Activated T-cell treated with anti-CD3 and anti-CD28 coated beads, Interleukin-2, amount 50 U/mL, for 4 hours (primary cell): ENCODE measurements around the gene SLC12A4. TPM values are rescaled to one million over a fixed set of nuclear protein-coding genes. Genes with fewer than 3 reads are reported as not detected.
"Not testable (repeated sequence)": the region's sequence is repeated elsewhere in the genome, so short reads cannot be mapped to it uniquely, and the experiment has no call there.

ENCODE experiments used
- ATAC-seq, 2 donors: fragments of 200-7000 bp; cut with Tn5 transposase; one replicate each; pipeline ENCODE4 v1.10.0; 2021
- DNase-seq: peaks from one replicate; pipeline ENCODE4 v3.0.0-alpha.2; 2020
- H3K27me3 Mint-ChIP-seq: one replicate; pipeline ENCODE4 v1.8.0; 2021; ENCODE audit warnings: low read depth, mixed read lengths
- H3K36me3 Mint-ChIP-seq: one replicate; pipeline ENCODE4 v1.8.0; 2022; ENCODE audit warnings: mixed read lengths; ENCODE audit not compliant: insufficient read depth
- H3K4me1 Mint-ChIP-seq: one replicate; pipeline ENCODE4 v1.8.0; 2021; ENCODE audit warnings: low read depth, mixed read lengths
- H3K4me3 Mint-ChIP-seq: one replicate; pipeline ENCODE4 v1.8.0; 2021; ENCODE audit warnings: mild to moderate bottlenecking, moderate library complexity, mixed read lengths
- H3K9me3 Mint-ChIP-seq: one replicate; pipeline ENCODE4 v1.8.0; 2021; ENCODE audit warnings: mixed read lengths
- total RNA-seq, 3 donors: library from RNA; stranded (reverse); gene quantifications; one replicate each; pipeline ENCODE4 v1.2.1, GENCODE V29; 2021

SLC12A4 gene
- 10 to 100 TPM; 18.5 to 20.5 (median 19.6) TPM for total RNA-seq

GRCh38 chr16:67968400-67969253 is at the start of gene SLC12A4:
Gene SLC12A4, minus strand, starts transcription at chr16:67968637. Its CDS starts 84 bp downstream, at chr16:67968553.
- Mint-ChIP-seq H3K36me3 (no peaks in the 10 kb centered on the region), H3K27me3 (no peaks in the 10 kb centered on the region), H3K4me3 (peak within 1 kb of the TSS; percentile 97), H3K4me1 (peaks cover 20% of the 10 kb centered on the region), H3K9me3 (no peaks in the 10 kb centered on the region)
- DNase-seq, result peak; percentile 75
- peak; percentile 88 to 89 for ATAC-seq

DNA sequence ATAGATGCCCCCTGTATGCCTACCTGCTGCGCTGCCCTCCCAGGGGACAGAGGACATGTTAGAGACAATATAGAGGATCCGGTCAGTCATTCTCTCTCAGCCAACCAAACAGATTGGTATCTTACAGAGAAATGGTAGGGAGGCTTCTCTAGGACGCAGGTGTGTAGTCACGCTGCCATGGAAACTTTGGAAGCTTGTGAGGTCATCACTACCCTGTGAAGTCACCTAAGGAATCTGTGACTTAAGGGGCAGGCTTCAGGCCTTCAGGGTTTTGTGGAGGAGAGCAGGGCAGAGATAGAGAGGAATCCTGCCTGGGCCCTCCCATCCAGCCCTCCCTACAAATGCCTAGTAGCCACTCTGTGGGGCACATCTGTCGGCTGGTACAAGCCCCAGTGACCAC is 47.2 kb upstream of the SLC12A4 start, which contains the start of gene DPEP2NB:
DPEP2NB (minus strand) TSS at position 231 of the 400 bp plus-strand sequence; CDS start at position 90, 141 bp downstream.
- Mint-ChIP-seq H3K9me3 (no peaks in the 10 kb centered on the region), H3K4me1 (peaks cover 7% of the 10 kb centered on the region), H3K27me3 (no peaks in the 10 kb centered on the region), H3K4me3 (no peak within 1 kb of the TSS), H3K36me3 (no peaks in the 10 kb centered on the region)
- DNase-seq, result no peak
- no peak for ATAC-seq

- Mint-ChIP-seq H3K4me1 (peaks cover 7% of the 10 kb centered on the region), H3K4me3 (no peak overlapping the region), H3K27me3 (no peaks in the 10 kb centered on the region), H3K36me3 (no peaks in the 10 kb centered on the region), H3K9me3 (no peaks in the 10 kb centered on the region)
- DNase-seq, result no peak
- peak in 1 of 2 donors; percentile 48 for ATAC-seq
These were observed 45.0 kb upstream of the SLC12A4 start for GRCh38 chr16:68013440-68013839.

- not testable (repeated sequence) for H3K27me3 Mint-ChIP-seq, H3K4me3 Mint-ChIP-seq, H3K36me3 Mint-ChIP-seq, H3K9me3 Mint-ChIP-seq, ATAC-seq, DNase-seq
- peaks cover 26% of the 10 kb centered on the region for H3K4me1 Mint-ChIP-seq
These were observed 41.4 kb upstream of the SLC12A4 start for GRCh38 chr16:68009872-68010271.

GRCh38 chr16:68009157-68009735 is 40.8 kb upstream of the SLC12A4 start:
- H3K9me3 Mint-ChIP-seq, result no peaks in the 10 kb centered on the region
- no peak for DNase-seq
- H3K4me1 Mint-ChIP-seq, result peaks cover 31% of the 10 kb centered on the region
- no peaks in the 10 kb centered on the region for H3K27me3 Mint-ChIP-seq
- ATAC-seq, result no peak
- no peaks in the 10 kb centered on the region for H3K36me3 Mint-ChIP-seq
- no peak overlapping the region for H3K4me3 Mint-ChIP-seq

GRCh38 chr16:68005786-68006286 is 37.4 kb upstream of the SLC12A4 start:
- H3K4me3 Mint-ChIP-seq, result peak overlapping the region; percentile 37
- ATAC-seq, result peak; percentile 62 to 86
- H3K9me3 Mint-ChIP-seq, result no peaks in the 10 kb centered on the region
- H3K27me3 Mint-ChIP-seq, result no peaks in the 10 kb centered on the region
- H3K36me3 Mint-ChIP-seq, result no peaks in the 10 kb centered on the region
- DNase-seq, result peak; percentile 22
- peaks cover 33% of the 10 kb centered on the region for H3K4me1 Mint-ChIP-seq

DNA sequence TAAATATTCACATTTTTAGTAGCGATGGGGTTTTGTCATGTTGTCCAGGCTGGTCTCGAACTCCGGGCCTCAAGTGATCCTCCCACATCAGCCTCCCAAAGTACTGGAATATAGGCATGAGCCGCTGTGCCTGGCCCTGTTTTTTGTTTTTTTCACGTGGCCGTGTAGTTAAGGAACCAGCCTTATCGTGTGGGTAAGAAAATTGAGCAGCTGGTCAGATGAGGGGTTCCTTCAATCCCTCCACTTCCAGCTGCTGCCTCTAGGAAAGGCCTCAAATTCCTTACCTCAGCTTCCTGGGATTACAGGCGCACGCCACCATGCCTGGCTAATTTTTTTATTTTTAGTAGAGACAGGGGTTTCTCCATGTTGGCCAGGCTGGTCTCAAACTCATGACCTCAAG is 36.8 kb upstream of the SLC12A4 start:
- Mint-ChIP-seq H3K27me3 (no peaks in the 10 kb centered on the region), H3K9me3 (no peaks in the 10 kb centered on the region), H3K4me3 (no peak overlapping the region), H3K4me1 (peaks cover 40% of the 10 kb centered on the region), H3K36me3 (no peaks in the 10 kb centered on the region)
- ATAC-seq (no peak), DNase-seq (no peak)

DNA sequence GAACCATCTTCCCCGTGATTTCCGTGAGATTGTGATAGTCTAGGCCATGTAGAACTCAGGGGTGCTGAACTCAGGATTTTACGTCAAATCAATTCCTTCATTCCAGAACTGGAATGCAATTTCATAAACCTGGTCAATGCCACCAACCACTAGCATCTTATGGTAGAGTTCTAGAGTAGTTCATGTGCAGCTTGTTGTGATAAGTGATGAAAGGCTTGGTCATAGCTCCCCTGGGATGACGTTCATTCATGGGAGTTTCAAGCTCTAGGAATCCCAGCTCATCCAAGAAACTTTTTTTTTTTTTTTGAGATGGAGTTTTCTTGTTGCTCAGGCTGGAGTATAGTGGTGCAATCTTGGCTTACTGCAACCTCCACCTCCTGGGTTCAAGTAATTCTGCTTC is 34.6 kb upstream of the SLC12A4 start:
- DNase-seq, result no peak
- Mint-ChIP-seq H3K36me3 (no peaks in the 10 kb centered on the region), H3K4me1 (peaks cover 56% of the 10 kb centered on the region), H3K9me3 (no peaks in the 10 kb centered on the region), H3K27me3 (no peaks in the 10 kb centered on the region), H3K4me3 (no peak overlapping the region)
- ATAC-seq, result no peak

DNA sequence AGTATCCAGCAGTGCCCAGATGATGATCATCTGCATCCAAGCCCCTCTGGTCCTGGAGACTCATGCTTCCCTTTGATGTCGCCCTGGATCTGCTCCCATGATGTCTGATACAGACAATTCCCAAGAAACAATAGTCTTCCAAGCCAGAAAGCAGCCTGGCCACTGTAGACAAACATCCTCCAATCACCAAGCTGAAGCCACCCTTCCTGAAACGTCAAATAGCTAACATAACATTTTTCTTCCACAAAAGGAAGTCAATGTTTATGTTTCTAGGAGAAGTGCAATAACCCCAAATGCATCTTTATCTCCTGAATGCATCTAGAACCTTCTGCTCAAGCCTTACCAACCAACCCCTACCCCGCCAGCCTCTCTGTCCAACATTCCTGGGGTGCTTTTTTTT is 32.0 kb upstream of the SLC12A4 start:
- no peak for ATAC-seq
- H3K9me3 Mint-ChIP-seq, result no peaks in the 10 kb centered on the region
- H3K27me3 Mint-ChIP-seq, result no peaks in the 10 kb centered on the region
- H3K4me3 Mint-ChIP-seq, result peak overlapping the region; percentile 76
- peaks cover 60% of the 10 kb centered on the region for H3K4me1 Mint-ChIP-seq
- DNase-seq, result no peak
- H3K36me3 Mint-ChIP-seq, result no peaks in the 10 kb centered on the region

- peak; percentile 25 to 41 for ATAC-seq
- no peaks in the 10 kb centered on the region for H3K27me3 Mint-ChIP-seq
- H3K36me3 Mint-ChIP-seq, result no peaks in the 10 kb centered on the region
- peak overlapping the region; percentile 76 for H3K4me3 Mint-ChIP-seq
- peaks cover 60% of the 10 kb centered on the region for H3K4me1 Mint-ChIP-seq
- H3K9me3 Mint-ChIP-seq, result no peaks in the 10 kb centered on the region
- no peak for DNase-seq
These were observed 31.5 kb upstream of the SLC12A4 start for GRCh38 chr16:67999985-68000384.

GRCh38 chr16:67998779-67999688 is 30.6 kb upstream of the SLC12A4 start, which contains the start of gene DPEP2:
Gene DPEP2, minus strand, starts transcription at chr16:67999484. Its CDS starts 6,272 bp downstream, at chr16:67993212.
- DNase-seq, H3K9me3 Mint-ChIP-seq, H3K27me3 Mint-ChIP-seq, H3K36me3 Mint-ChIP-seq: not testable (repeated sequence)
- H3K4me1 Mint-ChIP-seq, result peaks cover 59% of the 10 kb centered on the region
- ATAC-seq, result peak; percentile 91 to 93
- H3K4me3 Mint-ChIP-seq, result peak within 1 kb of the TSS; percentile 76

GRCh38 chr16:67998231-67998778 is 29.9 kb upstream of the SLC12A4 start:
- peaks cover 66% of the 10 kb centered on the region for H3K4me1 Mint-ChIP-seq
- not testable (repeated sequence) for H3K9me3 Mint-ChIP-seq, DNase-seq, H3K36me3 Mint-ChIP-seq, ATAC-seq, H3K27me3 Mint-ChIP-seq, H3K4me3 Mint-ChIP-seq

DNA sequence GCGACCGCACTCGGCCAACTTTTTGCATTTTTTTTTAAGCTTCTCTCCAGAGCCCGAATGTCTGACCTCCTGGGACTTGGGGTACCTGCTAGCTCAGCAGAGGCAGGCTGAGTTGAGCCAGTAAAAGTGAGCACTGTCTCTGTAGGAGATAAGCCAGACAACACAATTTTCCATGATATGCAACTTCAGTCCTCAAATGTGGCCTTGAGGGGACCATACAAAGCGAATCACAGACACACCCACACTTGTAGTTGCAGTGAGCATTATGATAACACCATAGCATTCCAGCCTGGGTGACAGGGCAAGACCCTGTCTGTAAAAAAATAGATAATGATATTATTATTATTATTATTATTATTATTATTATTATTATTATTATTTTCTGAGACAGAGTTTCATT is 28.2 kb upstream of the SLC12A4 start:
- DNase-seq (no peak), ATAC-seq (no peak)
- no peaks in the 10 kb centered on the region for H3K9me3 Mint-ChIP-seq
- no peaks in the 10 kb centered on the region for H3K36me3 Mint-ChIP-seq
- H3K4me1 Mint-ChIP-seq, result peaks cover 73% of the 10 kb centered on the region
- no peaks in the 10 kb centered on the region for H3K27me3 Mint-ChIP-seq
- no peak overlapping the region for H3K4me3 Mint-ChIP-seq

DNA sequence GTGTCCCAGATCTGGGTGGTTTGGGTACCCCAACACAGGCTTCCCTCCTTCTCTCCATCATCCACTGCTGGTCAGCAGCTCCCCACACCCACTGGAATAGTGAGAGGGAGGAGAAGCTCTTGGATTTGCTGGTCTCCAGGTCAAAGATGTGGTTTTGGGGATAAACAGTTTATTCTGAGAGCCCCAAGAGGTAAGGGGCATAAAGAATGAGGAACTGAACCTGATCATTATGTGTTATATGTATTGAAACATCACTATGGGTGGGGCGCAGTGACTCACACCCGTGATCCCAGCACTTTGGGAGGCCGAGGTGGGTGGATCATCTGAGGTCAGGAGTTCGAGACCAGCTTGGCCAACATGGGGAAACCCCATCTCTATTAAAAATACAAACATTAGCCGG is 27.0 kb upstream of the SLC12A4 start:
- Mint-ChIP-seq H3K36me3 (no peaks in the 10 kb centered on the region), H3K4me1 (peaks cover 64% of the 10 kb centered on the region), H3K4me3 (peak overlapping the region; percentile 35), H3K9me3 (no peaks in the 10 kb centered on the region), H3K27me3 (no peaks in the 10 kb centered on the region)
- ATAC-seq (no peak), DNase-seq (peak; percentile 19)
